HG03558 (cell line): ENCODE results near the gene SRGAP3.

Experiments
- ATAC-seq: cut with Tn5 transposase; IDR thresholded peaks from one replicate; pipeline ENCODE4 v1.9.1; 2021; ENCODE audit warnings: moderate number of reproducible peaks; ENCODE audit not compliant: unreplicated experiment; ENCODE audit errors: extremely low read depth

The SRGAP3 gene

GRCh38 chr3:9205345-9206143, 43.9 kb downstream of the SRGAP3 start:
- no peak for ATAC-seq

GRCh38 chr3:9204253-9204992, 45.0 kb downstream of the SRGAP3 start:
- ATAC-seq, result no peak

- no peak for ATAC-seq
Observed at GRCh38 chr3:9203317-9203716, 46.1 kb downstream of the SRGAP3 start.

GRCh38 chr3:9202546-9202945, 46.9 kb downstream of the SRGAP3 start:
- ATAC-seq, result no peak

- ATAC-seq, result no peak
Observed at GRCh38 chr3:9201955-9202354, 47.5 kb downstream of the SRGAP3 start.

- no peak for ATAC-seq
Observed at GRCh38 chr3:9201266-9201665, 48.2 kb downstream of the SRGAP3 start.

GRCh38 chr3:9199775-9200174, 49.7 kb downstream of the SRGAP3 start:
- ATAC-seq, result no peak

GRCh38 chr3:9198899-9199335, 50.5 kb downstream of the SRGAP3 start:
- ATAC-seq, result no peak

- ATAC-seq, result no peak
Observed at GRCh38 chr3:9198261-9198660, 51.2 kb downstream of the SRGAP3 start.

GRCh38 chr3:9196020-9196419, 53.4 kb downstream of the SRGAP3 start:
- no peak for ATAC-seq

- no peak for ATAC-seq
Observed at GRCh38 chr3:9195390-9195789, 54.1 kb downstream of the SRGAP3 start.

- no peak for ATAC-seq
Observed at GRCh38 chr3:9194509-9195184, 54.8 kb downstream of the SRGAP3 start.

GRCh38 chr3:9193633-9194195, 55.7 kb downstream of the SRGAP3 start:
- ATAC-seq, result no peak

GRCh38 chr3:9193211-9193610, 56.2 kb downstream of the SRGAP3 start:
- no peak for ATAC-seq

- ATAC-seq, result no peak
Observed at GRCh38 chr3:9192248-9193025, 57.0 kb downstream of the SRGAP3 start.

GRCh38 chr3:9190276-9190675, 59.2 kb downstream of the SRGAP3 start:
- ATAC-seq, result no peak

- no peak for ATAC-seq
Observed at GRCh38 chr3:9188583-9188982, 60.9 kb downstream of the SRGAP3 start.

- ATAC-seq, result no peak
Observed at GRCh38 chr3:9185701-9186100, 63.7 kb downstream of the SRGAP3 start.

GRCh38 chr3:9185046-9185445, 64.4 kb downstream of the SRGAP3 start:
- ATAC-seq, result no peak

GRCh38 chr3:9184461-9184835, 65.0 kb downstream of the SRGAP3 start:
- ATAC-seq, result no peak
